ENCODE results near the gene CCDC124.

Gene CCDC124

DNA sequence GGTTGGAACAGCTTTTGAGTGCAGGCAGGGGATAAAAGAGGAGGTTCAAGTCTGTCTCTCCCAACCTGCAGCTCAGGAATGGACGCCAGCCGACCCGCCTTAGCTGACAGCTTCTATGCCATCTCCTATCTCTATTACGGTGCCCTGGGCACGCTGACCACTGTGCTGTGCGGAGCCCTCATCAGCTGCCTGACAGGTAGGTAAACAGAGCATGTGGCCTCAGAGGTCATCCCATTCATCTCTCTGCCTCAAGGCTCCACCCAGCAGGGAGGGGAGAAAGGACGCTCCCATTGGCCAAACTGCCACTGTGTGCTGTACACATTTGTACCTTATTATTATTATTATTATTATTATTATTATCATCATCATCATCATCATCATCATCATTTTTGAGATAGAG lies 44.6 kb upstream of the CCDC124 start:
- H3K27ac ChIP-seq (ENCODE audit: low read length), result no peak overlapping the region
- H3K27me3 ChIP-seq (ENCODE audit: insufficient read depth, low read length, poor library complexity), result no peaks in the 10 kb centered on the region
- TF ChIP-seq, protein P1, sequence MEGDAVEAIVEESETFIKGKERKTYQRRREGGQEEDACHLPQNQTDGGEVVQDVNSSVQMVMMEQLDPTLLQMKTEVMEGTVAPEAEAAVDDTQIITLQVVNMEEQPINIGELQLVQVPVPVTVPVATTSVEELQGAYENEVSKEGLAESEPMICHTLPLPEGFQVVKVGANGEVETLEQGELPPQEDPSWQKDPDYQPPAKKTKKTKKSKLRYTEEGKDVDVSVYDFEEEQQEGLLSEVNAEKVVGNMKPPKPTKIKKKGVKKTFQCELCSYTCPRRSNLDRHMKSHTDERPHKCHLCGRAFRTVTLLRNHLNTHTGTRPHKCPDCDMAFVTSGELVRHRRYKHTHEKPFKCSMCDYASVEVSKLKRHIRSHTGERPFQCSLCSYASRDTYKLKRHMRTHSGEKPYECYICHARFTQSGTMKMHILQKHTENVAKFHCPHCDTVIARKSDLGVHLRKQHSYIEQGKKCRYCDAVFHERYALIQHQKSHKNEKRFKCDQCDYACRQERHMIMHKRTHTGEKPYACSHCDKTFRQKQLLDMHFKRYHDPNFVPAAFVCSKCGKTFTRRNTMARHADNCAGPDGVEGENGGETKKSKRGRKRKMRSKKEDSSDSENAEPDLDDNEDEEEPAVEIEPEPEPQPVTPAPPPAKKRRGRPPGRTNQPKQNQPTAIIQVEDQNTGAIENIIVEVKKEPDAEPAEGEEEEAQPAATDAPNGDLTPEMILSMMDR (IDR thresholded peaks at IDR 0.05; ENCODE audit: borderline replicate concordance, extremely low read depth, low read length, poor library complexity, severe bottlenecking), result no peak
- no peak for TF ChIP-seq EZH2 (IDR thresholded peaks at IDR 0.05; ENCODE audit: borderline replicate concordance, low read depth, low read length, severe bottlenecking)
- no peaks in the 10 kb centered on the region for H4K20me1 ChIP-seq (ENCODE audit: insufficient read depth, low read length)
- no peak overlapping the region for H2AFZ ChIP-seq (ENCODE audit: low read depth, low read length)
- no peaks in the 10 kb centered on the region for H3K79me2 ChIP-seq (ENCODE audit: insufficient read depth, low read length)
- H3K4me2 ChIP-seq (ENCODE audit: insufficient read depth, low read length), result no peak overlapping the region
- H3K36me3 ChIP-seq (ENCODE audit: insufficient read depth, low read length), result no peaks in the 10 kb centered on the region
- ATAC-seq (ENCODE audit: insufficient read depth, low read depth), result no peak
- DNase-seq, result no peak
- H3K4me3 ChIP-seq (ENCODE audit: low read depth in 1 of 2, low read length in 2 of 2), result no peak overlapping the region
- no peak overlapping the region for H3K9ac ChIP-seq (ENCODE audit: low read depth, low read length)
- H3K4me1 ChIP-seq (ENCODE audit: insufficient read depth, low read length), result no peaks in the 10 kb centered on the region
- no peaks in the 10 kb centered on the region for H3K9me3 ChIP-seq (ENCODE audit: insufficient read depth, low read length, severe bottlenecking)

DNA sequence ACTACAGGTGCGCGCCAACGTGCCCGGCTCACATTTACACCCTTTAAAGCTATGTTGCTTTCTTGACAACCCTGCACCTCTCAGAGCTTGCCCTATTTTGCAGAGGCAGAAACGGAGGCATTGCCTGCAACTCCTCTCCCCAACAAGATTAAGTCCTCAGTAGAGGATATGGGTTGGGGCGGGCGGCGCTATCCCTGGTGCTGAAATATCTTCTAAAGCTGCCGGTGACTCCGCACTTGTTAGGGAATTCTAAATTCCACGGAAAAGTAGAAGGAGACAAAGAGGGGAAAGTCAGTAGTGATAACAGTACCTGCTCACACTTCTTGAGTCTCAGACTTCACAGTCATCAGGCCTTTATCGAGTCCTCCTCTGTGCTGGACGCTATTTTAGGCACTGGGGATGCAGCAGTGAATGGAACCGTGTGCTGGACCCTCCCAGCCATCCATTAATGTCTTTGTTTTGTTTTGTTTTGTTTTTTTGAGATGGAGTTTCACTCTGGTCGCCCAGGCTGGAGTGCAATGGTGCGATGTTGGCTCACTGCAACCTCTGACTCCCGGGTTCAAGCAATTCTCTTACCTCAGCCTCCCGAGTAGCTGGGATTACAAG lies 43.1 kb upstream of the CCDC124 start:
- no peak overlapping the region for H2AFZ ChIP-seq (ENCODE audit: low read depth, low read length)

DNA sequence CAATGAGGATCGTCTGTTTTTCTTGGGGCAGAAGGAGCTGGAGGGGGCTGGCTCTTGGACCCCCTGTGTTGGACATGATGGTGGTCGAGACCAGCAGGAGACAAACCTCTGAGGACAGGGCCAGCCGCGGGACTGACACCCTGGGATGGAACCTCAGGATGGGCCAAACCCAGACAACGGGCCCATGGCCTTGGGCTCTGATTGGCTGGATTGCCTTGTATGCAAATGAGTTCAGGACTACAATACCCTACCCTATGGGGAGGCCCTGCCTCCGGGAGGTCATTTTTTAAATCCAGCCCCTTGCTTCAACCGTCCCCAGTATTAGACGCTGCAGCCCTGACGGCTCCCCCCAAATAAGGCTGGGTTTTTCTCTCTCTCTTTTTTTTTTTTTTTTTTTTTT lies 39.0 kb upstream of the CCDC124 start:
- H3K9me3 ChIP-seq (ENCODE audit: insufficient read depth, low read length, severe bottlenecking), result no peaks in the 10 kb centered on the region
- no peaks in the 10 kb centered on the region for H3K36me3 ChIP-seq (ENCODE audit: insufficient read depth, low read length)
- no peaks in the 10 kb centered on the region for H3K27me3 ChIP-seq (ENCODE audit: insufficient read depth, low read length, poor library complexity)
- ATAC-seq (ENCODE audit: insufficient read depth, low read depth) (no peak), DNase-seq (no peak)
- no peaks in the 10 kb centered on the region for H3K4me1 ChIP-seq (ENCODE audit: insufficient read depth, low read length)
- TF ChIP-seq, protein P1 (IDR thresholded peaks at IDR 0.05; ENCODE audit: borderline replicate concordance, extremely low read depth, low read length, poor library complexity, severe bottlenecking), result no peak
- TF ChIP-seq EZH2 (IDR thresholded peaks at IDR 0.05; ENCODE audit: borderline replicate concordance, low read depth, low read length, severe bottlenecking), result no peak
- no peaks in the 10 kb centered on the region for H4K20me1 ChIP-seq (ENCODE audit: insufficient read depth, low read length)
- no peak overlapping the region for H2AFZ ChIP-seq (ENCODE audit: low read depth, low read length)
- H3K4me3 ChIP-seq (ENCODE audit: low read depth in 1 of 2, low read length in 2 of 2), result no peak overlapping the region
- H3K79me2 ChIP-seq (ENCODE audit: insufficient read depth, low read length), result no peaks in the 10 kb centered on the region
- no peak overlapping the region for H3K9ac ChIP-seq (ENCODE audit: low read depth, low read length)
- H3K4me2 ChIP-seq (ENCODE audit: insufficient read depth, low read length), result no peak overlapping the region
- H3K27ac ChIP-seq (ENCODE audit: low read length), result no peak overlapping the region

More for the DNA sequence above, 43.1 kb upstream of the CCDC124 start:
- H3K36me3 ChIP-seq (ENCODE audit: insufficient read depth, low read length), result no peaks in the 10 kb centered on the region
- H3K9me3 ChIP-seq (ENCODE audit: insufficient read depth, low read length, severe bottlenecking), result no peaks in the 10 kb centered on the region
- H4K20me1 ChIP-seq (ENCODE audit: insufficient read depth, low read length), result no peaks in the 10 kb centered on the region
- H3K27me3 ChIP-seq (ENCODE audit: insufficient read depth, low read length, poor library complexity), result no peaks in the 10 kb centered on the region
- H3K79me2 ChIP-seq (ENCODE audit: insufficient read depth, low read length), result no peaks in the 10 kb centered on the region
- H3K9ac ChIP-seq (ENCODE audit: low read depth, low read length), result no peak overlapping the region
- no peak for TF ChIP-seq EZH2 (IDR thresholded peaks at IDR 0.05; ENCODE audit: borderline replicate concordance, low read depth, low read length, severe bottlenecking)
- TF ChIP-seq, protein P1 (IDR thresholded peaks at IDR 0.05; ENCODE audit: borderline replicate concordance, extremely low read depth, low read length, poor library complexity, severe bottlenecking), result no peak
- H3K4me2 ChIP-seq (ENCODE audit: insufficient read depth, low read length), result no peak overlapping the region
- ATAC-seq (ENCODE audit: insufficient read depth, low read depth) (peak; percentile 80), DNase-seq (peak; percentile 65)
- H3K27ac ChIP-seq (ENCODE audit: low read length), result no peak overlapping the region
- H3K4me1 ChIP-seq (ENCODE audit: insufficient read depth, low read length), result no peaks in the 10 kb centered on the region
- no peak overlapping the region for H3K4me3 ChIP-seq (ENCODE audit: low read depth in 1 of 2, low read length in 2 of 2)
